HUES64 (cell line): Measurements from ENCODE around the gene SYNE2.
"Not testable (repeated sequence)": the region's sequence is repeated elsewhere in the genome, so short reads cannot be mapped to it uniquely, and the experiment has no call there.

ENCODE experiments used
- H3K27ac ChIP-seq: 2 replicates; pipeline ENCODE4 v1.7.0; 2013; ENCODE audit warnings: low read depth, low read length, inconsistent platforms
- H3K27me3 ChIP-seq: 2 replicates; pipeline ENCODE4 v1.6.1; 2013; ENCODE audit warnings: mild to moderate bottlenecking, low read length; ENCODE audit not compliant: insufficient read depth
- H3K36me3 ChIP-seq: 2 replicates; pipeline ENCODE4 v1.6.1; 2013; ENCODE audit warnings: mild to moderate bottlenecking, low read length; ENCODE audit not compliant: insufficient read depth
- H3K4me1 ChIP-seq: 2 replicates; pipeline ENCODE4 v1.6.1; 2013; ENCODE audit warnings: mild to moderate bottlenecking, low read length, moderate library complexity; ENCODE audit not compliant: insufficient read depth
- H3K4me3 ChIP-seq: 2 replicates; pipeline ENCODE4 v1.5.1; 2013; ENCODE audit warnings: mild to moderate bottlenecking, low read length, moderate library complexity
- H3K9ac ChIP-seq: 2 replicates; pipeline ENCODE4 v1.6.1; 2013; ENCODE audit warnings: mild to moderate bottlenecking, low read depth, low read length
- H3K9me3 ChIP-seq: 2 replicates; pipeline ENCODE4 v1.6.1; 2013; ENCODE audit warnings: low read depth, low read length; ENCODE audit not compliant: insufficient read depth
- WGBS: fragments of 150-250, 120-280 bp; methylation state at CpG from one replicate; pipeline ENCODE4 v1.1.7; 2013; ENCODE audit warnings: missing lambda C conversion rate; 5-methylcytosine and 5-hydroxymethylcytosine counted together

The SYNE2 gene

DNA sequence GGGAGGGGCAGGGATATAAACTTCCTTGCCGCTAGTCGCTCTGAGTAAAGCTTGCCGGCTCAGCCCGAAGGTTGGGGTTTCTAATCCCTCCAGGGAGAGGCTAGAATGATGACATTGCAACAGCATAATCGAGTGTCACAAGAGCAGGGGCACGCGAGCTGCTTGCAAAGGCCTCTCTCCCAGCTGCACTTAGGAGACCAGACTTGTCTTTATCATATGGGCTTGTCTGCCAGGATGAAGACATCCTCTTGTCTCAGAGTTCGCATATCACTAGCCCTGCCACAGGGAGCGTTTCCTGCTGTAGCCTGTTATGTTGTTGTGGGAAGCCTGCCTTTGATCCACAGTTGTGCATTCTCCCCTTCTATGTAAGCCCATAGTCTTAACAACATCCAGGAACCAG, 261.4 kb downstream of the SYNE2 start:
- no peak overlapping the region for H3K4me3 ChIP-seq
- no peaks in the 10 kb centered on the region for H3K9me3 ChIP-seq
- H3K27me3 ChIP-seq, result no peaks in the 10 kb centered on the region
- no peaks in the 10 kb centered on the region for H3K4me1 ChIP-seq
- H3K36me3 ChIP-seq, result peaks cover 41% of the 10 kb centered on the region
- H3K27ac ChIP-seq, result no peak overlapping the region
- H3K9ac ChIP-seq, result no peak overlapping the region
- 78% methylated on average over 9 of the region's 9 CpGs for WGBS

DNA sequence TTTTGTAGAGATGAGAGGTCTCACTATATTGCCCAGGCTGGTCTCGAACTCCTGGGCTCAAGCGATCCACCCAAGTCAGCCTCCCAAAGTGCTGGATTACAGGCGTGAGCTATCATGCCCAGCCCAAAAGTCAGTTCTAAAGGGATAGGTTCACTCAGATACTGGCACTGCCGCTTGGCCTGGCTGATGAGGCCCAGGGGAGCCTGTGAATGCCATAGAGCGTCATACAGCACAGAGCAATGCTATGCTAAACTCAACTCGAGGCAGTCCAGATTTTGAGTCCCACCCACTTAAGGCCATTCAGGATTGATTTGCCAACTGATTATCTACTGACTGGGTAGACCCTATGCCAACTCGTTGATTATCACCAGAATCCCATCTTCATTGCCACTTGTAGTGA, 262.0 kb downstream of the SYNE2 start:
- Histone ChIP-seq H3K36me3 (peaks cover 45% of the 10 kb centered on the region), H3K27ac (no peak overlapping the region), H3K4me1 (no peaks in the 10 kb centered on the region), H3K27me3 (no peaks in the 10 kb centered on the region), H3K9me3 (no peaks in the 10 kb centered on the region), H3K4me3 (no peak overlapping the region), H3K9ac (no peak overlapping the region)
- WGBS, result 96% methylated on average over 7 of the region's 7 CpGs

DNA sequence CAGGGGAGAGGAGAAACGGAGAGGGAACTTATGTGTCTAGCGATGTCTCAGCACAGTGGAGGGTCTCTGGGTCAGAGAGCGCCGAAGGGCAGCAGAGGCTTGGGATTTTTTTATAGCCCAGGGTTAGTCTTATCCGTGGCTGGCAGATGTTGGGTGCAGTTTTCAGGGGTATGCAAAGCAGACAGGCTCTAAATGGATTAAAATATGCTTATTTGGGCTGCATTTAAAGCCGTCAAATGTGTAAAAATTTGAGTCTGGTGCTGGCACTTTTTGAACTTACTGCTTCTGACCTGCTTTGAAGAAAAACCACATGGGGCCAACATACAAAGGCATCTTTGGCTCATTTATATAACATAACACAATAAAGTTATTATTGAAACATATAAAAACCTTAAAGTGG, 262.6 kb downstream of the SYNE2 start:
- Histone ChIP-seq H3K27me3 (no peaks in the 10 kb centered on the region), H3K4me3 (no peak overlapping the region), H3K9me3 (no peaks in the 10 kb centered on the region), H3K27ac (no peak overlapping the region), H3K9ac (no peak overlapping the region), H3K4me1 (no peaks in the 10 kb centered on the region), H3K36me3 (peaks cover 46% of the 10 kb centered on the region)
- WGBS, result 94% methylated on average over 6 of the region's 6 CpGs

DNA sequence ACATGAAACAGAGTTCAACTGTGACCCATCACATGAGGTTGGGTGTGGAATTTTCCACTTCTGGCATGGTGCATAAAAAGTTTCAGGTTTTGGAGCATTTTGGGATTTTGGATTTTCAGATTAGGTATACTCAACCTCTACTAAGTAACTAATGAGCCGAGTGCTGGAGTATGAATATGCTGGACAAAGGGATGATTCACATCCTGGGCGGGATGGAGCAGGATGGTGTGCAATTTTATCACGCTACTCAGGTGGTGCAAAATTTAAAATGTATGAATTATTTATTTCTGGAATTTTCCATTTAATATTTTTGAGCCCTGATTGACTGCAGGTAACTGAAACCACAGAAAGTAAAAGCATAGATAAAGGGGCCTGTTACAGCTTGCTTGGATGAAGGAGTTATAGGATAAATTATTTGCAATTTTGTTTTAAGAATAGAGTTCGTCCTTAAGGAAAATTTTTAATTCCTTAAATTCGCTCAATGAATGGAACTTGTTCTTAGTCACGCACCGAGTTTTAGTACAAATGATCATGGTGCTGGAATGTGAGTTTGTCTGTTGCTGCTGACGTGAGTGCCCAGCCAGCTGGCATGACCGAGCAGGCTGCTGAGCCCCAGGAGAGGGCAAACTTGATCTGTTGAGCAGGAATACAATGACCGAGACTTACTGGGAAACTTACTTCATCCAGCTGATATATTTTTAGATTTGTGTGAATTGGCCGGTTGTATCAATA, 265.0 kb downstream of the SYNE2 start:
- 96% methylated on average over 10 of the region's 11 CpGs for WGBS
- no peak overlapping the region for H3K4me3 ChIP-seq
- H3K4me1 ChIP-seq, result no peaks in the 10 kb centered on the region
- no peak overlapping the region for H3K9ac ChIP-seq
- peaks cover 55% of the 10 kb centered on the region for H3K36me3 ChIP-seq
- no peak overlapping the region for H3K27ac ChIP-seq
- H3K27me3 ChIP-seq, result no peaks in the 10 kb centered on the region
- no peaks in the 10 kb centered on the region for H3K9me3 ChIP-seq

DNA sequence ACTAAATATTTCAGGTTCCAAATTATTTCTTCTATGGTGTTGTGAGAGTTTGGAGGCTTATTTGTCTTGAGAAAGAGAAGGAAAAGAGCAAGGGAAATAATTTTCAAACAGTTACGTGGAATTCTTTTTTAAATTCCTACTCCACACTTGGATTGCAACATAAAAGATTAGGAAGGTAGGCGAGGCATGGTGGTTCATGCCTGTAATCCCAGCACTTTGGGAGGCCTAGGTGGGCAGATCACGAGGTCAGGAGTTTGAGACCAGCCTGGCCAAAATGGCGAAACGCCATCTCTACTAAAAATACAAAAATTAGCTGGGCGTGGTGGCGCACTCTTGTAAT, 265.6 kb downstream of the SYNE2 start:
- H3K4me1 ChIP-seq, H3K4me3 ChIP-seq, H3K9me3 ChIP-seq, H3K27ac ChIP-seq, H3K9ac ChIP-seq, H3K27me3 ChIP-seq: not testable (repeated sequence)
- WGBS, result 98% methylated on average over 6 of the region's 7 CpGs
- peaks cover 57% of the 10 kb centered on the region for H3K36me3 ChIP-seq

DNA sequence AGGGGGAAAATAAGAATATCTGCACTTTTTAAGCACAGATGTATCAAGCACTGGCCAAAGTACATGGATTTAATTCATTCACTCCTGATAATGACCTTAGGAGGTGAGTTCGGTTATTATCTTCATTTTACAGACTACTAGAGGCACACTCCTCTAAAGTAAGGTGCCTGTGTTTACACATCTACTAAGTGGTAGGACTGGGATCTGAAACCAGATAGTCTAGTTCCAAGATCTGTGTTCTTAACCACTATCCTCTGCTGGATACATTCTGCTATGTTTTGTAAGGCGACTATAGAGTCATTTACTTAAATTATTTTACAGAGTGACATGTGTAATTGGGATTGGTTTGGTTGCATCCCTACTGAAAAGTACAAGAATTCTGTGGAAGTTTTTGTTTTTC, 266.1 kb downstream of the SYNE2 start:
- Histone ChIP-seq H3K9ac (no peak overlapping the region), H3K27ac (no peak overlapping the region), H3K9me3 (no peaks in the 10 kb centered on the region), H3K27me3 (no peaks in the 10 kb centered on the region), H3K4me1 (no peaks in the 10 kb centered on the region), H3K36me3 (peaks cover 54% of the 10 kb centered on the region), H3K4me3 (no peak overlapping the region)
- 83% methylated on average over 2 of the region's 2 CpGs for WGBS

DNA sequence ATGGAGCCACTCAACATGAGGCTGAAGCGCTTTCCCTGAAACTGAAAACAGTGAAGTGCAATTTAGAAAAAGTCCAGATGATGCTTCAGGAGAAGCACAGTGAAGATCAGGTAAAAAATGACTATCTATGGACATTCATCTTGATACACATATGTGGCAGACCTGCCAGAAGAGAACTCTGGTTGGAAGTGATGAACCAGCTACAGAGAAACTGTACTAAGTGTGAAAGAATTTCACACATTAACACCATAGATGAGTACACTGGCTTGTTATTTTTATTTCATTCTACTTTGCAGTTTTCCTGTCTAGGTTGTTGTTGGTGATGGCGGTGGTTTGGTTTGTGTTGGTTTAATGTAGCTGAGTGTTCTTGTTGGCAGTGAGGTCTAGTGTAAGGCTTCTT, 266.7 kb downstream of the SYNE2 start:
- H3K9ac ChIP-seq, result no peak overlapping the region
- H3K4me3 ChIP-seq, result no peak overlapping the region
- no peaks in the 10 kb centered on the region for H3K27me3 ChIP-seq
- peaks cover 56% of the 10 kb centered on the region for H3K36me3 ChIP-seq
- WGBS, result 95% methylated on average over 2 of the region's 2 CpGs
- H3K27ac ChIP-seq, result no peak overlapping the region
- H3K9me3 ChIP-seq, result no peaks in the 10 kb centered on the region
- no peaks in the 10 kb centered on the region for H3K4me1 ChIP-seq

DNA sequence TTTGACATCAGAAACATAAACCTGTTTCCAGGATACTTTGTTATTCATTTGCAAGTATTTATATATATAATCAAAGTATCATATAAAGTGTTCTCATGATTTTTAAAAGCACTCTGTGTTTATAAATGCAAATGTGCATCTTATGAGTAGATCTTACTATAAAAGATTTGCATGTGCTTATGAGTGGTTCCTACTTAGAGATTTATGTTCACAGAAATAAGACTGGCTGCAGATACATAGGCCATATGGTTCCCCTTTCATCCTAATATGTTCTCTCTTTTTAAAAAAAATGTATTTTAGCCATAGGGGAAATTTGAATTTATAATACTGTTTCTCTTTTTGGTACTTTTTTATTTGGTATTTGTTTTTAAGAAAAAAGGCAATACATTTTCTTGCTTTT, 267.2 kb downstream of the SYNE2 start:
- H3K36me3 ChIP-seq, result peaks cover 55% of the 10 kb centered on the region
- H3K4me1 ChIP-seq, result no peaks in the 10 kb centered on the region
- no peak overlapping the region for H3K27ac ChIP-seq
- no peaks in the 10 kb centered on the region for H3K27me3 ChIP-seq
- H3K4me3 ChIP-seq, result no peak overlapping the region
- no peak overlapping the region for H3K9ac ChIP-seq
- H3K9me3 ChIP-seq, result no peaks in the 10 kb centered on the region

DNA sequence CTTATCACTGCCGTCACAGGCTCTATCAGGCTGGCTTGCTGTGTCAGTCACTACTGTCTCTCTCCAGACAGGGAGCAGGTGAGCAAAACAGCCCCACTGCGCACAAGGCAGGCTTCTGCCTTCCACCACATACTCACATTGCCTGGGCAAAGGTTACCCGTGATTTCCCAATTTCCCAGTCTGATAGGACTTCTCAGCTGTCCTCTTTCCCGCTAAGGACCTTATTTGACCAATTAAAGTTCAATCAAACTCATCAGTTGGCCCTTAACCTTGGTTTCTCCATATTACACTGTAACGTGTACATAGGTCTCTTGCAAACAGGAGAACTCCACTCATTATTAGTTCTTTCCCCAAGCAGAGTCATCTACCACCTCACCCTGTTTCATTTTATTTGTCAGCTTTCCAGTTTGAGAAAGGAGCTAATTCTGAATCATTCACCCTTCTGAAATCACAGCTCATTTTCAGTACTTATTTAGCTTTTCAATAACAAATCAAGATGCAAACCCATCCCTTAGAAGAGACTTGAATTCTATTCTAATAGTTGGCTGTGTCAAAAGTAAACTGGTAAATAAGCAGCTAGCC, 270.5 kb downstream of the SYNE2 start:
- H3K4me3 ChIP-seq, result no peak overlapping the region
- no peaks in the 10 kb centered on the region for H3K9me3 ChIP-seq
- H3K27me3 ChIP-seq, result no peaks in the 10 kb centered on the region
- peaks cover 73% of the 10 kb centered on the region for H3K36me3 ChIP-seq
- 94% methylated on average over 5 of the region's 5 CpGs for WGBS
- no peak overlapping the region for H3K27ac ChIP-seq
- H3K9ac ChIP-seq, result no peak overlapping the region
- no peaks in the 10 kb centered on the region for H3K4me1 ChIP-seq

DNA sequence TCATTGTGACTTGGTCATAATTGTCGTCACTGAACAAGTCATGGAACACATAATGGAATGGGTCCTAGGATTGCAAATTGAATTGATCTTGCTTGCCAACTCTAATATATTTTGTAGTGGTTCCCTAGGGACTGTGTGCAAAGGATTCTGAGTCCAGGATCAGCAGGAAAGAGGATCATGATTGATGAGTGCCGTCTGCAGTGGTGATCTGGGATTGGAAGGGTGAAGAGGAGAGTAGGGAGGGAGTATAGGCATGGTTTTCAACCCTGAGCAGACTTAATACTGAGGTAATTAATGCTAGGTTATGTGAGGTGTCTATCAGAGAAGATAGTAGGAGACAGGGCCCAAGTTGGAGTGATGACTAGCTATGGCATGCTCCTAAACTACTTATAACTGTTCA, 272.5 kb downstream of the SYNE2 start:
- Histone ChIP-seq H3K9me3 (no peaks in the 10 kb centered on the region), H3K4me3 (no peak overlapping the region), H3K27me3 (no peaks in the 10 kb centered on the region), H3K4me1 (no peaks in the 10 kb centered on the region), H3K27ac (no peak overlapping the region), H3K9ac (no peak overlapping the region), H3K36me3 (peaks cover 79% of the 10 kb centered on the region)
- 86% methylated on average over 2 of the region's 2 CpGs for WGBS

DNA sequence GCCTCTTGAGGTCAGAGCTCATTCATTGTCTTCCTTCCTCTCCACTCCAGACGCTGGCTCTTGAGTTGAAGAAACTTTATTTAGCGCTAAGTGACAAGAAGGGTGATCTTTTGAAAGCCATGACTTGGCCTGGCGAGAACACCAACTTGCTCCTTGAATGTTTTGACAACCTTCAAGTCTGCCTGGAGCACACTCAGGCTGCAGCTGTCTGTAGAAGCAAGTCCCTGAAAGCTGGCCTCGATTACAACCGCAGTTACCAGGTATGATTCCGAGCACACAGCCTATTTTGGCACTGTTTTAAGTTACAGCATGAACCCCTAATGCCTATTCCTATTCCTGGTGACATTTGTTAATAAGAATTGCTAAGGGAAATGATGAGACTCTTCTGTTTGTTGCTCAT, 273.7 kb downstream of the SYNE2 start:
- no peaks in the 10 kb centered on the region for H3K27me3 ChIP-seq
- H3K4me1 ChIP-seq, result no peaks in the 10 kb centered on the region
- no peak overlapping the region for H3K4me3 ChIP-seq
- peaks cover 85% of the 10 kb centered on the region for H3K36me3 ChIP-seq
- no peaks in the 10 kb centered on the region for H3K9me3 ChIP-seq
- no peak overlapping the region for H3K27ac ChIP-seq
- H3K9ac ChIP-seq, result no peak overlapping the region
- 97% methylated on average over 6 of the region's 6 CpGs for WGBS
